Measurements from ENCODE around the gene SAMD7.

SAMD7 gene

DNA sequence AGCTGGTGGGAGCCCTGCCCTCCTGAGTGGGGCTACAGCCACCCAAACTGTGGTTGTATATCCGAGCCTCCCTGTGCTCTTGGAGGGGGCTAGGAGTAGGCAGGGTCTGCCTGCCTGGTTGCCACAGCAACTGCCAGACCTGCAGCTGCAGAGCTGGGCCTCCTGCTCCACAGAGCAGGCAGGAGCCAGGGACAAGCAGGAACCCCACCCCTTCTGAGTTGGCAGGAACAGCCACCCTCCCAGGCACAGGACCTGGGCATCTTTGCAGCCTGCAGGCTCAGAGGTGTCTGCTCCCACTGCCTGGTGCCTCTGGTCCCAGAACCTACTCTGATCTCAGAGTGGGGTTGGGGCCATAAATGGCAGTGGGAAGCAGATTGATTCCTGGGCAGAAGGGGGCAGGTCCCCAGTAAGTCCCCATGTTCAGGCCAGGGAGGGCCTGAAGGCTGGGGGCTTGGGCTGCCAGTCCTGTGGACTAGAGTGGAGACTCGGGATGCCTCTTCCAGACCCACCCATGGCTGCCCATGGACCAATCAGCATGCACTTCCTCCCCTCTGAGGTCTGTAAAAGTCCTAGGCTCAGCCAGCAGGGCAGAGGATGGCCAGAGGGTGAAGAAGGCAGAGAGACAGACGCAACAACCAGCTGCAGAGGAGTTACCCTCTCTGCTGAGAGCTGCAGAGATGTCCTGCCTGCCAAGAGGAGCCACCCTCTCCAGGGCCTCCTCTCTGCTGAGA is 31.4 kb upstream of the SAMD7 start:
- Histone ChIP-seq H3K36me3 (ENCODE audit: control insufficient read depth, insufficient read depth, low read length) (no peaks in the 10 kb centered on the region), H3K4me3 (replicated peaks; ENCODE audit: low read depth, low read length) (no peak overlapping the region), H3K27me3 (replicated peaks; ENCODE audit: control insufficient read depth, insufficient read depth, low read length) (no peaks in the 10 kb centered on the region)
- DNase-seq (ENCODE audit: extremely low read depth, insufficient read length), result no peak
- TF ChIP-seq, protein P1, sequence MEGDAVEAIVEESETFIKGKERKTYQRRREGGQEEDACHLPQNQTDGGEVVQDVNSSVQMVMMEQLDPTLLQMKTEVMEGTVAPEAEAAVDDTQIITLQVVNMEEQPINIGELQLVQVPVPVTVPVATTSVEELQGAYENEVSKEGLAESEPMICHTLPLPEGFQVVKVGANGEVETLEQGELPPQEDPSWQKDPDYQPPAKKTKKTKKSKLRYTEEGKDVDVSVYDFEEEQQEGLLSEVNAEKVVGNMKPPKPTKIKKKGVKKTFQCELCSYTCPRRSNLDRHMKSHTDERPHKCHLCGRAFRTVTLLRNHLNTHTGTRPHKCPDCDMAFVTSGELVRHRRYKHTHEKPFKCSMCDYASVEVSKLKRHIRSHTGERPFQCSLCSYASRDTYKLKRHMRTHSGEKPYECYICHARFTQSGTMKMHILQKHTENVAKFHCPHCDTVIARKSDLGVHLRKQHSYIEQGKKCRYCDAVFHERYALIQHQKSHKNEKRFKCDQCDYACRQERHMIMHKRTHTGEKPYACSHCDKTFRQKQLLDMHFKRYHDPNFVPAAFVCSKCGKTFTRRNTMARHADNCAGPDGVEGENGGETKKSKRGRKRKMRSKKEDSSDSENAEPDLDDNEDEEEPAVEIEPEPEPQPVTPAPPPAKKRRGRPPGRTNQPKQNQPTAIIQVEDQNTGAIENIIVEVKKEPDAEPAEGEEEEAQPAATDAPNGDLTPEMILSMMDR (IDR thresholded peaks at IDR 0.05; ENCODE audit: insufficient read depth, low read length, poor library complexity, severe bottlenecking), result no peak

DNA sequence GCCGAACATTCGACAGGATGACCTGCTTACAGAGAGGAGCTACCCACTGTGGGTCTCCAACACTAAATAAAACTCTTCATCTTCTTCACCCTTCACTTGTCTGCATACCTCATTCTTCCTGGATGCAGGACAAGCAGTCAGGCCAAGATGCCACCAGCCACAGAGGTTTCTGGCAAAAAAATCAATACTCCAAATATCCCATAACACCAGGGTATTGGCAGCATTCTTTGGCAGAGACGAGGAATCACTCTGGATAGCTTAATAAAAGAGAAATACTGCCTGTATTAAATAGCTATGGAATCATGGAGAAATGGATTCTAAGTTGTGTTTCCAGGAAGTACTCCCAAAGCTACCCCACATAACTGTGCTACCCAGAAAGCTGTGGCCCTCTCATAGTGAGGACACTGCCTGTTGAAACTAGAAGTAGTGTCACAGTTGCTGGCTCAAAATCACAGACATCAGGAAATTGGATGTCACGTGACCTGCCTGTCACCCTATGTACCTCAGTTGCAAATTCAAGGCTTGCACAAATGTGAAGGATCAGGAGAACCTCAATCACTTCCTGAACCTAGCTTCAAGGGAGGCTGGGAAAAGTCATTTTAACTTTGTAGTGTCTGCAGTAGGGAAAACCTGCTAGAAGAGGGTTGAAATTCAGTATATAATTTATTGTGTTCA is 30.7 kb upstream of the SAMD7 start:
- Histone ChIP-seq H3K27me3 (replicated peaks; ENCODE audit: control insufficient read depth, insufficient read depth, low read length) (no peaks in the 10 kb centered on the region), H3K4me3 (replicated peaks; ENCODE audit: low read depth, low read length) (no peak overlapping the region), H3K36me3 (ENCODE audit: control insufficient read depth, insufficient read depth, low read length) (no peaks in the 10 kb centered on the region)
- DNase-seq (ENCODE audit: extremely low read depth, insufficient read length), result no peak
- TF ChIP-seq, protein P1 (IDR thresholded peaks at IDR 0.05; ENCODE audit: insufficient read depth, low read length, poor library complexity, severe bottlenecking), result no peak

DNA sequence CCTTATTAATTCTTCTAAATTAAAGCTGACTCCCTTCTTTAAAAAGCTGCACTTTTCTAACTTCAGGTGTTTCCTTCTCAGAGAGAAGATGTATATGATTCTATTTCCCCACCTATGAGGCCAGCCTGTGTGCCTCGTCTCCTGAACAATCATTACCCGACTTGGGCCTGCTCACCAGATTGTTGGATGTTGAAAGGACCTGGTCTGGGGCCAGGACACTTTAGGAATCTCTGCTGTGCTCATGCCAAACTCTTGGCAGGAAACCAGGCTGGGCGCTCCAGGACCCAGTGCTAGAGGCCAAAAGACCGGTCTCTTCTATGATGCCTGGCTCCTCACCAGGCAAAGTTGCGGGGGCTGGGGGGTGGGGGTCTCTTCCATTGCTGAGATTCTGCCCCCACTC is 24.7 kb upstream of the SAMD7 start:
- no peaks in the 10 kb centered on the region for H3K36me3 ChIP-seq (ENCODE audit: control insufficient read depth, insufficient read depth, low read length)
- H3K4me3 ChIP-seq (replicated peaks; ENCODE audit: low read depth, low read length), result no peak overlapping the region
- no peak for DNase-seq (ENCODE audit: extremely low read depth, insufficient read length)
- no peaks in the 10 kb centered on the region for H3K27me3 ChIP-seq (replicated peaks; ENCODE audit: control insufficient read depth, insufficient read depth, low read length)
- TF ChIP-seq, protein P1 (IDR thresholded peaks at IDR 0.05; ENCODE audit: insufficient read depth, low read length, poor library complexity, severe bottlenecking), result no peak

DNA sequence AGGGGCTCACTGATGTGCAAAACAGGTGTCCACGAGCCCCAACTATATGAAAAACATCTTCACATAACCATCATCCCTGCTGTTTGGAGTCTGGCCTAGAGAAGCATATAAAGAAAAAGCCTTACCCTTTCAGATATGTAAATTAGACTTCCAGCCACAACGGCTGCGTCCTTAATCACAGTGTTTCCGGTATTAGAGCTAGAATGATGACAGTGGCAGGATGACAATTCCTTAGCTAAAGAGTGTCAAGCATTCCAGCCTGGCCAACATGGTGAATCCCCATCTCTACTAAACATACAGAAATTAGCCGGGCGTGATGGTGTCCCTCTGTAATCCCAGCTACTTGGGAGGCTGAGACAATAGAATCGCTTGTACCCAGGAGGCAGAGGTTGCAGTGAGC is 19.5 kb upstream of the SAMD7 start:
- no peaks in the 10 kb centered on the region for H3K36me3 ChIP-seq (ENCODE audit: control insufficient read depth, insufficient read depth, low read length)
- no peak for DNase-seq (ENCODE audit: extremely low read depth, insufficient read length)
- TF ChIP-seq, protein P1 (IDR thresholded peaks at IDR 0.05; ENCODE audit: insufficient read depth, low read length, poor library complexity, severe bottlenecking), result no peak
- H3K27me3 ChIP-seq (replicated peaks; ENCODE audit: control insufficient read depth, insufficient read depth, low read length), result no peaks in the 10 kb centered on the region
- no peak overlapping the region for H3K4me3 ChIP-seq (replicated peaks; ENCODE audit: low read depth, low read length)

DNA sequence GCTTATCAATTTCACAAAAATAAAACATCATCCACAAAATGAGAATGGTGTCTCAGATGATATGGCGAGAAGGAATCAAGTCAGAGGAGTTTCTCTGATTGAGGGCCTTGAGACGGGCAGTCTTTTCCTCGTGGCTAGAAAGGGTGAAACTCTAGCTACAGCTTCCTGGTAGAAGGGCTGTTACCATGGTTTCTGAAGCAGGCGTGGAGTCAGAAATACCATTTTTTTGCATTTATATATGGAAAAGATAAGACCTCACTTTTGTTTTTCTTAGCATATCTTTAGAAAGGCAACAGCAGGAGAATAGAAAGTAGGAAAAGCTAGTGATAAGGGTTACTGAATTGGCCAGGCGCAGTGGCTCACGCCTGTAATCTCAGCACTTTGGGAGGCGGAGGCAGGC is 17.3 kb upstream of the SAMD7 start:
- H3K4me3 ChIP-seq (replicated peaks; ENCODE audit: low read depth, low read length), result no peak overlapping the region
- no peak for DNase-seq (ENCODE audit: extremely low read depth, insufficient read length)
- no peaks in the 10 kb centered on the region for H3K36me3 ChIP-seq (ENCODE audit: control insufficient read depth, insufficient read depth, low read length)
- TF ChIP-seq, protein P1 (IDR thresholded peaks at IDR 0.05; ENCODE audit: insufficient read depth, low read length, poor library complexity, severe bottlenecking), result no peak
- no peaks in the 10 kb centered on the region for H3K27me3 ChIP-seq (replicated peaks; ENCODE audit: control insufficient read depth, insufficient read depth, low read length)
